ENCODE data around the gene MRPS18A.

Gene MRPS18A

DNA sequence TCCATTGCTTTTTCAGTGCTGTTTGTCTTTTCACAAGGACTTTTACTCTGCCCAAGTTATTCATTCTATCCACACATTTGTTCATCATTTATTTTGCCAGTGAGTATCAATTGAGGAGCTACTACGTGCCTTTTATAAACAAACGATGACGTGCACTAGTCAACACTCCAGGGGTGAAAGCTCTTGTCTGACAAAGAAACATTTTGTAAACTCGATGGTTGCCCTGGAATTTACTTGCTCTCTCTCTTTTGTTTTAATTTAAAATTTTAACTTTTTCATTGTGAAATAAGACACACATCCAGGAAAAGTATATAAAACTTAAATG lies 8.3 kb upstream of the MRPS18A start:
- DNase-seq: no peak

DNA sequence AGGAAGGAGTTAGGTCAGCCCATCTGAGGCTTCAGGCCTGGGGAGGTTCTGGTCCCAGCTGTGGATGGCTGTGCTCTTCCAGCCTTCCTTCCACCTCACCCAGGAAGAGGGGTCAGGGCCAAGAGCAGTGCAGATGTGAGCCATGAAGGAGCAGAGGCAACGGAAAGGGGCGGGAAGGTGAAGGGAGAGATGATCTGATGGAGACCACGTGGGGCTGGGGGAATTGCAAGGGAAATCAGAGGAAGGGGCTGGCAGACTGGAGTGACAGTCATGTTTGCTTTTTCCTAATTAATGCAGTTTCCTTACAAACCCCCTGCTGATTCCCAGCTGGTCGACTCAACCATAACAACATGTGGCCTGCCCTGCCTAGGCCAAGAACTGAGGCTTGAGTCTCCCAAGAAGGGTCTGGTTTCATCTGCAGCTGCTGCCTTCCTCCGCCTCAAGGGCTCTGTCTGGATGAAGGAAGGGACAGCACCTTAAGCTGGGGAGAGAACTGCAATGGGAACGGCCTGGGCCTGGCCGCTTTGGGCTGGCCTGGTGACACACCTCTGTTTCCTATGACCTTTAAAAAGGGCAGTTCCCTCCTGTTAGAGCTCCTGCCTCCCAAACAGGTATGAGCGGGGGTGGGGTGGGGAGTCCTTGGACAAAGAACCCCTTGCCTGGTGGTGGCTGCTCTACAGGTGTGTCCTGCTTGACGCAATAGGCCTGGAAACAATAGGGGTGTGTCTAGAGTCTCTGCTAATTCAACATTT lies 7.8 kb upstream of the MRPS18A start:
- no peak for DNase-seq

DNA sequence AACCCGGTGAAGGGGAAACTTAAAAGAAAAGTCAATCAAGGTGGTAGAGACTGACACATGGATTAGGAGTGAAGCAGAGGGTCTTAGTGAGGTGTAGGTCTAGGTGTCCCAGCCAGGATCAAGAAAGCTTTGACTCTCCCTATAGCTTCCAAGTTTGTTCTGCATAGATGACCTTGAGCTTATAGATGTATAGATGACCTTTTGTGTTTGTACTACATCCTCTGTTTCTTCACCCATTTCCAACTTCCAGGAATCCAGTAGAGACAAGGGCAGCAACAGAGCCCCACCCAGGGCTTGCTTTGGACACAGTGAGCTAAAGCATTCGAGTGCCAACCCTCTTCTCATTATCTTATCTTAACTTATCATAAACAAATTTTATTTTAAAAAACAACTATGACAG lies 1.8 kb upstream of the MRPS18A start:
- no peak for DNase-seq

DNA sequence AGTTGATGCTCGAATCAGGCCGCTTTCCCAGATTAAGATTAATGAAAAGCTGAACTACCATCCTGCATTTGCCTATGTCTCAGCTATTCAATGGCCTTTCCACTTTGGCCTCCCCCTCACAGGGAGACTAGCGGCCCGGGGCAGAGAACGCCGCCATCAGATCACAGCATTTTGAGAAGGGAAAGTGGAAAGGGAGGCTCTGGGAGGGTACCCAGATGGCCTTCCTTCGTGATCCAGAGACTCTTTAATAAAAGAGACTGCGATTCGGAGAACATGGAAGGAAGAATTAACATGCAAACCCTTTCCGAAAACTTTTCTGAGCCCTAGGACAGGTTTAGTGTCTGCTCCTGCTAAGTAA lies 533 bp downstream of the MRPS18A start:
- DNase-seq: no peak

DNA sequence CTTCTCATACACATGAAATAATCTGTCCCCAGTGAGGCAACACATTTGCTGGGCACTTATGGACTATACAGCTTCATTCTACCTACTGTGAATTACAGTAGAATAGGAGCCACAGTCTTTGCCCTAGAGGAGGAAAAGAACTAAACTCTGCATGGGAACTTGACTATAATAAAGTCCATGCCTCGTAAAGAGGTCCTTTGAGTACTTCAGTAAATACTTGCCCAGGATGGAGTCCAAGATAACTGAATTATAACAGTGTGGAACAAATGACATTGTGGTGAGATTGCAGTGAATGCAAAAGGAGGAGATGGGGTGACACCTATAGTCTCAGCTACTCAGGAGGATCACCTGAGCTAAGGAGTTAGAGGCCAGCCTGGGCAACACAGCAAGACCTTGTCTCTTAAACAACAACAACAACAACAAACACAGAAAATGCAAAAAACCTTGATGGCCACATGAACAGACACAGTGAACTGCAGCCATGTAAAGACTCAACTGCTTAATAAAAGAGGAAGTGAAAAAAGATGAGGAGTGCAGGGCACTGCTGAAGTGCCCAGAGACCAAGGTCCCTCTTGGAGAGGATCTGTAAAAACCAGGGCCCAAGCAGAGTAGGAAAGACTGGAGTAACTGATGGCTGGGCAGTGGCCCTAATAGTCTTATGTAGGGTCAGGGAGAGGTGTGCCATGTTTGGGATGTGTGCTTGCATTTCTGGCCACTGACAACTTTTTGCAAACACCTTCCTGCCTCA lies 3.7 kb downstream of the MRPS18A start:
- no peak for DNase-seq

DNA sequence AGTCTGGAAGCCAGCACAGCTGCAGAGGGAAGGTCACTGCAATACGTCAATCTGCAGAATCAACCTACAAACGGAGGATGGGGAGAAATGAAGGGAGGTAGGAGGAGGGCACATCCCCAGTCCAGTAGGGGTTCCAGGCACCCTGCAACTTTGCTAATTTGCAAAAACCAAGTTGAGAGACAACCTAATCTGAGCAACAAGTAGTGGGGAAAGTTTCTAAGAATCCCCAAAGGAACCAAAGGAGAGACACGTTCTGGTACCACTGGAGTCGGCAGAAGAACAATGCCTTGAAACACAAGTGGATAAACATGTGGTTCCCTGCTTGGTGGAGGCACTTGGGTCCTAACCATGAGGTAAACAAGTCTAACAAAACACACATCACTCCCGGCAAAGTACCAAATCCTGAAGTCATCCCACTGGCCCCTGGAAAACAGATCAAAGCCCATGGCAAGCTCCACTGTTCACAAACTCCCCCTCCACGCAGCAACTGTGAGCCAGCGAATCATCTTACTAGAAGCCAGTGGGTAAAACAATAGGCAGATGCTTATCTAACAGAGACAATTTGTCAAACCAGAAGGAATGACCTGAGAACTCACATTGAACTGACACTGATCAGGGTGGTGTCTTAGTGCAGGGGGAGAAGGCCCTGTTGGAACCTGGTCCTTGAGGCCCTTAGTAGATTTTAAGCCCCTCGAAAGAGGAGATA lies 4.7 kb downstream of the MRPS18A start:
- DNase-seq: no peak

DNA sequence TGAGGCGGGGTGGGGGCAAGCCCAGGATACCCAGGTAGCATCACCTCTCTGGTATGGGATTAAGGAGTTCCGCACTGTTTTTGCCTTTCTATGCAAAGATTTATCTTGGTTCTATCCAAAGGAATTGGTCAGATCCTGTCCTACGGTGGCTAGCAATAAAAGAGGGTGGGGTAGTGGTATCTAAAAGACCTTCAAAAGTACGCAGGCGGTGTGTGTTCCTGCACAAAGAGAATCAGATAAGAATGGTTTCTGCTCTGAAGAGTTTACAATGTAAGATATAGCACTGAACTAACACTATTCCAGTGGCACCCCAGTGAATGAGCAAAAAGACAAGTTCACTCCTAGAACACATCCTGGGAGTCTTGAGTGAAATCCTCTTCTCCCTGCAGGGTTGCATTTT lies 6.3 kb downstream of the MRPS18A start:
- DNase-seq: no peak

DNA sequence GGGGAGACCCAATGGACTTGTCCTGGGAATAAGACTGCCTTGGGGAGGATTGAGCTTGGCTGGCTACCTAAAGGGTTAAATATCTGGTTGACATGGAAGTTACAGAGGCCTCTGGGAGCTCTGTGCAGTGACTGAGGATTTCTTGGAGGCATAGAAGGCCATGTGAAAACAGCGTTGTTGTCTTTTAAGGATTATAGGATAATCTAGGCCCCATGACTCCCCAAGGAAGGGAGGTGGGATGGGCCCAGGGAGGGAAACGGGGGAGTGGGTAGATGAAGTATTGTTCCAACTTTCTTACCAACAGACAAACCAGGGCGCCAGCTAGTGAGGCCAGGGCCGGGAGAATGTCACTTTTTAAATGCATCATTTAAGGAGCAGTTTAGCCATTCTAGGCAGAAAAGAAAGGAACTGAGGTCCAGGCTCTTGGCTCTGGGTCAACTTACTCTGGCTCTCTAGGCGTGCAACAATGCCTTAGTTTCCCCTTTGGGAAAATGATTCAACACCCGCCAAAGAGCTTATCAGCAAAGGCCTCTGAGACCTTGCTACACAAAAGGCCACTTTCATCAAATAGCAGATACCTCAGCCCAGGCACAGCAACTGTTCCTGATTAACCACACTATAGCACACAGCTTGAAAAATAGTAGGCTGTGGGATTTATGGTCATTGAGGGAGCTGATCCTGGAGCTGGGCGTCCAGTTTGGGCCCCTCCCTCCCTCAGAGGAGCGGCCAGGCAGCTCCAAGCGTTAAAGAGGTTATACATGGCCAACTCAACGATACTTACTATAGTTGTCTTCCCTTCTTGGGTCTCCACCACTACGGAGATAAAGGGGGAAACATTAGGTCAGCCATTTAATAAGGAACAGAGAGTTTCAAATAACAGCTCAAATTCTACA lies 7.0 kb downstream of the MRPS18A start:
- no peak for DNase-seq

DNA sequence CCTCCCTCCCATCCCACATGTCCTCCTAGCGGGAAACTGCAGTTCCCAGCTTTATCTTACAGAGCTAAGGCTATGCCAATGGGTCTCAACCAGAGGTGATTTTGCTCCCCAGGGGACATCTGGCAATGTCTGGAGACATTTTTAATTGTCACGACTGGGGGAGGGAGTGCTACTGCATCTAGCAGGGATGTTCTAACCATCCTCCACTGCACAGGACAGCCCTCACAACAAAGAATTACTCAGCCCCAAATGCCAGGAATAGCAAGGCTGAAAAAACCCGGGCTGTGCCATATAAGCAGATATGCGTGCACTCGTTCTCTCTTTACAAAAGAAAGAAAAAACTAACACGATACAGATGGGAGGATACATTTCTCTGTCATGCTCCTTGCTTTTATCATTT lies 8.5 kb downstream of the MRPS18A start:
- no peak for DNase-seq

DNA sequence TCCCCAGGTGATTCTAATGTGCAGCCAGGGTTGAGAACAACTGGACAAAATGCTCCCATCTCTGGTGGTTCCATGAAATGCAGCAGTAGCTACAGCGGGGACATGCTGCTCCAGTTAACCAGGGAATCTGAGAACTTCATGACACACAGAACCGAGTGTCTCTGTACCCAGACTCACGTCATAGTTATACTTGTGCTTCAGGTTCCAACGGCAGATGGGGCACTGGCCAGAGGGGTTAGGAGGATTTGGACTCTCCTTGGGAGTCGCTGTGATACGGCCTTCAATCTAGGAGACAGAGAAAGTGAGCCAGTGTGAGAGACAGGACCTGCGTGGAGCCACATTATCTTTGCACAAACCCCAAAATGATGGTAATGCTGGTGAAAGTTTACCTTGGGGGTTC lies 9.2 kb downstream of the MRPS18A start:
- DNase-seq: no peak

DNA sequence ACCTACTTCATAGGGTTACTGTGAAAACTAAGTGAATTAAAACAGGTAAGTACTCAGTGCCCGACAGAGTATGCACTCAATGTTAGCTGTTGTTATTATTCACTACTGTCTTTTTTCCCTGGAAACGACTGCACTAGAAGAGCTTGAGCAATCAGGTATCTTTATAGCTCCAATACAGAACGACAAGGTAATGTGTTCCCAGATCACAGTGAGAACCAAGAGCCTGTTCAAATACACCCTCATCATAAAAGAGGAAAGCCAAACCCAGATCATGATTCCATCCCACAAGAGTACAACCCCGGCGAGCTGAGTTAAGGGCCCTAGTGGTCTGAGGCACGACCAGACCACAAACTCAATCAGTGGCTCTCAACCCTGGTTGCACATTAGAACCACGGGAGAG lies 9.8 kb downstream of the MRPS18A start:
- DNase-seq: no peak

DNA sequence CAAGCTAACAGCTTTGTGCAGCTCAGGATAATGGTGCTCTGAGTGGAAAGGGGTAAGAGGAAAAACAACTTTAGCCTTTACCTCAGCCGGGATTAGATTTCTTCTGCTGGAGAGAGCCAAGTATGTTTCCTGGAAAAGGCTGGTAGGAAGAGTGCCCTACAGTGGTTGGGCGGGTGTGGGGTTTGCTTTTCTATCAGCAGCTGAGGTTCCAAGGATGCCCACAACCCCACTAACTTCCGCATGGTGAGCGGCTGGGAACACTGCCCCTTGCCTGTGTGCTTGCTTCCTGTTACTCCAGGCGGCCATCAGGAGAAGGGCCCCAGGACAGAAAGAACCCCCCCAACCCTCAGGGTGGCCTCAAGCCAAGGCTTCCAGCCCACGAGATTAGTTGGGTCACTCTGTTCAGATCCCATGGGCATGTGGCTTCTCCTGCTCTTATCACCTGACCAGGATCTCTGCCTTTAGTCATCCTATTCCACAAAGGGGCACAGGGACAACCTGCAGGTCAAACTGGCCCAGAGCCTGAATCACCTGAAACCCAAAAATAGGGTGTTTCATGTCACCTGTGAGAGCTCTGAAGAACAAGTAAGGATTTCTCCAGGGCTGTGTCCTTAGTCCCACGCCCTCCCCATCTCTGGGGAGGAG lies 10.5 kb downstream of the MRPS18A start:
- no peak for DNase-seq

DNA sequence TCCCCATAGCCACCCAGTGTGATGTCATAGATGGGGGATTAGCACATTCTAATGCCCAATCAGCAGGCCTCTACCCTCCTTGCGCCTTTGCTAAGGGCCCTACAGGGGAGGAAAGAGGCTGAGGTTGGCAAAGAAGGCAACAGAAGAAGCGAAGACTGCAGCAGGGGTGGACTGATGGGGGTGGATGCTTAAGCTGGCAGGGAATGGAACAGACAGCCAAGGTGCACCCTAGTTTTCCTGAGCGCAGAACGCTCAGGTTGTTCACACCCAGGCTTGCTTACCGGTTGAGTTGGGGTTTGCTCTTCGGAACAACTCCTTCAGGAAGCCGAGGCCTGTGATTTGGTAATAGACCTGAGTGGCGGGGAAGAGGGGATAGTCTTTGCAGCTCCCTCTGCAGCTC lies 12.7 kb downstream of the MRPS18A start:
- no peak for DNase-seq

DNA sequence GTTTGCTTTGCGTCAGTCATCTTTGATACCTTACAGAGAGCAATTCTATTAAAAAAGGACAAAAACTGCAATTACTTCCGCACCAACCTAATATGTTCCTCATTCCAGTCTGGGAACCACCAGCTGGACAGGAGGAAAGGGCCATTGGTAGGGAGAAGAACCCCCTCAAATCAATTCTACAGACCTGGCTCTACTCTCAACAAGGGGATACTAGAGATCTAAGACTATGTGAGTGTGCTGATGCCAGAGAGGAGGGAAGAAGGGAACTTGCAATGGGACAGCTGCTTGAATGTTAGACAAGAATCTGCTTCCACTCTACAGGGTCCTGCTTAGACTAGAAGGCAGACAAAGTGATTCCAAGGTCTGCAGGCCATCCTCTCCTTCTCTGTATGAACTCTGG lies 13.3 kb downstream of the MRPS18A start:
- no peak for DNase-seq

DNA sequence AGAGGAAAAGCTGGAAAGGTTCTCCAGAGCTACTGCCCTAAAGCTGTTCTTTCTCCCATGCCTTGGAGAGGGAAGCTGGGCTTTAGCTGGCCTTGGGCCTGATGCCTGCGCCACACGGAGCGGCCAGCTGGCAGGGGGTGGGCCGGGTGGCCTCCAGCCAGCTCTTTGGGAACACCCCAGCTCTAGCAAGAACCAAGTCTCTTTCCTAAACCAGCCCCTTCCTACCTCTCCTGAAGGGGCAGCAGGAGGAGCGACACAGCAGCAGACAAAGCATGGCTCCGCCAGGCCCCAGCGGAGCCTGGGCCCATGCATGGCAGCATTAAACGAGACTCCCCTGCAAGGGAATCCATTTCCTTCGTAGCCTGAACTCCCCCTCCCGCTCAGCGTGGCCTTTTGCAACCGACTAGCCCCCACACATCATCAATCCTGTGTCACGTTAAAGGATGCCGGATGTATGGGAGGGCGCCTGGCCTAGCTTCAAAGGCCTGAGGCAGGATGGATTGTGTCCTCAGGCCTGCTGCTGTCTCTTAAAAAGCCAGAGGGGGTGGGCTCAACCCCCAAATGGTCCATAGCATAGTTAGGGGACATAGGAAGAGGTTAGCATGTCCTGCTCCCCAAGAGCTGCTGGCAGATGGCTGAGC lies 14.0 kb downstream of the MRPS18A start:
- DNase-seq: no peak

DNA sequence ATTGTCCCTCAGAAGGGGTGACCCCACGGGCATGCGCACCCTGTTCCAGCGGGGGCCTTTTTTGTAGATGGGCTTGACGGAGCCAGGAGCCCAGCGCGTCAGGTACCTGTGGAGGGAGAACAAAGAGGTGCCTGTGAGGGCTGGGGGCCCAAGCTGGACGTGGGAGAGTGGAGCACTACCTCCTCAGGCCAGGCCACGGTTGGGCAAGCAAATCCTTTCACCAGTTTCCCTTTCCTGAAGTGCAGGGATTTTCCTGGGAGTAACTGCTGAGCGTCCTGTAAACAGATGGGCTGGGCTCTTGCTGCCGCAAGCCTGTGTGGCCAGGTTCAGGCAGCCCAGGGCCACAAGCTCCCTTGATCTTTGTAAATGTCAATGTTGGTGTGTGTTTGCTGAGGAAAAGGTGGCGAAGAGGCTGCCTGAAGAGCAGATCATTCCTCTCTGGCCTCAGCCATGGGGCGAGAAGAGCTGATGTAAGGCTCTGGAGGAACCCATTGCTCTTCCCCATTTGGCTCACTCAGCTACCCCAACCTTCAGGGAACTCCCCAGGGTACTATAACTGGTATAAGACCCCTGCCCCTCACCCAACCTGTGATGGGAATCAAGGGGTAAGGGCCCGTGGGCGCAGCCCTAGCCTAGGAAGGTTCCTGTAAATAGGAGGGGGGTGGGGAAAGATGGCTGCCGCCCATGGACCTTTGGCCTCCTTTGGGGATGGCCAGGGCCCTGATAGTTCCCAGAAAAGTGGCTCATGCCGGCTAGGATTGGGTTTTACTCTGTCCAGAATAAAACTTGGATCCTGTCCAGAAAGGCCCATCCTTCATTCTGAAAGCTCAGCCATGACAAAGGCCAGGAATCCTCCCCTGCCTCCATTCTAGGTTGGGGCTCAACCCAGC lies 15.5 kb downstream of the MRPS18A start:
- DNase-seq: no peak

DNA sequence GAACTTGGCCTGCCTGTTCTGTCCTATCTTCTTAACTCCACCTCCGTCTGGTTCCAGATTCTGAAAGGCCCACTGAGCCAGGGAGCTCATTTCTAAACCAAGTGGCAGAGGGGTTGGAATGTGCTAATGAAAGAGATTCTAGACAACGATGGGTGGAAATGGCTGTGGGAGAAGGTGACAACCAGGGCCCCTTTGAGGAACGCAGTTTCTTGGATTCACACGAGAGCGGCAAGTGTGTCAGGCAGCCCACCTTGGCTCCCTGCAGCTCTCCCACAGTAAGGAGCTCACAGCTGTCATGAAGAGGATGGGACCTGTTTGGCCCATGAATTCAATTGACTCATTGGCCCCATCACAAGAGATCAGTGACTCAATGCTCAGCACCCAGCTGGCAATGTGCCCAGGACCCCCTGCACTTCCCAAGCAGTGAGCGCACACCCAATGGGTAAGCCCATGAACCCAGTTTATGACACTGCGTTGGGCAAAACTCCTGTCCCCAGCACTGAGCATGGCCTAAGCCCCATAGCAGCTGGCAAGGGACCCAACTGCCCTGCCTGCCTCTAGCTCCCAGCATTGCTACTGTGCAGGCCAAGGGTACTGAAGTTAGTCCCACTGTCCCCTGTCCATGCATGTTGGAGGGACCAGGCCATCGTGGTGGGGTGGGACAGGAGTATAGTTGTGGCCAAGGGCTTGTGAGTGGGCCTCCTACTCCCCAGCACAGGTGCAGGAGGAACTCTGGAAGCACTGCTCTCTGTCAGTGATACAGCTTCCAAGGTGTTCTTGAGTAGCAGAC lies 16.4 kb downstream of the MRPS18A start:
- DNase-seq: no peak

DNA sequence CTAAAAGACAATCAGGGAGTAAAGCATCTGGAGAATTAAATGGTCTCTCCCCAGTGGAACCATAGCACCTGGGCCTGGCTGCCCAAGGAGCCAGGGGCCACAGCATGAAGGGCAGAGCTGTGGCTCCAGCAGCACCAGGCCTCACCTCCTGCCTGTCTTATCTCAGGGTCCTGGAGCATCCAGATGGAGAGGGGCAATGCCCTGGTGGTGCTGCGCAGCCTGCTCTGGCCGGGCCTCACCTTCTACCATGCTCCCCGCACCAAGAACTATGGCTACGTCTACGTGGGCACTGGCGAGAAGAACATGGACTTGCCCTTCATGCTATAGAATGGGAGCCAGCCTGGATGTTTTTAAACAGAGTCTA lies 17.0 kb downstream of the MRPS18A start:
- DNase-seq: no peak

DNA sequence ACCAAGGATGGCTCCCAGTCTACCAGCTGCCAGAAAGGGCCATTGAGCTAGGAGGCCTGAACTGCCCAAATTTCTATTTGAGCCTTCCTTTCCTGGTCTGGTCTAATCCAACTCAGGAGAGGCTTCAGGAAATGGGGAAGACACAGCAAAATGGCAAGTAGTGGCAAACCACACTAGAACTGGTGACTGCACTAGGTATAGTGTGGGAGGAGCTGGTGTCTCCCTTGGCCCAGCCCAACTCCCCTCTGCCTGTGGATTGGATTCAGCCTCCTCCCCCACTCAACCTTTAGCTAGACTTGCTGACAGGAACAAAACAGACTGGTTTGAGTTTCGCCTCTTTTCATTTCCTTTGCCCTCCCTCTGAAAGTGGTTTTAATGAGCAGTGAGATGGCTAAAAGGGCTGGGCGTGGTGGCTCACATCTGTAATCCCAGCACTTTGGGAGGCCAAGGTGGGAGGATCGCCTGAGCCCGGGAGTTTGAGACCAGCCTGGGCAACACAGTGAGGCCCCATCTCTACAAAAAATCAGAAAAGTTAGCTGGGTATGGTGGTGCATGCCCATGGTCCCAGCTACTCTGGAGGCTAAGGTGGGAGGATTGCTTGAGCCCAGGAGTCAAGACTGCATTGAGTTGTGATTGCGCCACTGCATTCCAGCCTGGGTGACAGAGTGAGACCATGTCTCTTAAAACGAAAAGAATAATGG lies 17.5 kb downstream of the MRPS18A start:
- no peak for DNase-seq
